GM18867 (cell line): ENCODE data around the gene INAFM2.
A peak's percentile ranks its signal among the peaks of the same experiment; 100 is the strongest.

ENCODE experiments used
- ATAC-seq: cut with Tn5 transposase; IDR thresholded peaks from one replicate; pipeline ENCODE4 v1.9.1; 2021; ENCODE audit warnings: mild to moderate bottlenecking, moderate library complexity; ENCODE audit not compliant: unreplicated experiment

INAFM2 gene

DNA sequence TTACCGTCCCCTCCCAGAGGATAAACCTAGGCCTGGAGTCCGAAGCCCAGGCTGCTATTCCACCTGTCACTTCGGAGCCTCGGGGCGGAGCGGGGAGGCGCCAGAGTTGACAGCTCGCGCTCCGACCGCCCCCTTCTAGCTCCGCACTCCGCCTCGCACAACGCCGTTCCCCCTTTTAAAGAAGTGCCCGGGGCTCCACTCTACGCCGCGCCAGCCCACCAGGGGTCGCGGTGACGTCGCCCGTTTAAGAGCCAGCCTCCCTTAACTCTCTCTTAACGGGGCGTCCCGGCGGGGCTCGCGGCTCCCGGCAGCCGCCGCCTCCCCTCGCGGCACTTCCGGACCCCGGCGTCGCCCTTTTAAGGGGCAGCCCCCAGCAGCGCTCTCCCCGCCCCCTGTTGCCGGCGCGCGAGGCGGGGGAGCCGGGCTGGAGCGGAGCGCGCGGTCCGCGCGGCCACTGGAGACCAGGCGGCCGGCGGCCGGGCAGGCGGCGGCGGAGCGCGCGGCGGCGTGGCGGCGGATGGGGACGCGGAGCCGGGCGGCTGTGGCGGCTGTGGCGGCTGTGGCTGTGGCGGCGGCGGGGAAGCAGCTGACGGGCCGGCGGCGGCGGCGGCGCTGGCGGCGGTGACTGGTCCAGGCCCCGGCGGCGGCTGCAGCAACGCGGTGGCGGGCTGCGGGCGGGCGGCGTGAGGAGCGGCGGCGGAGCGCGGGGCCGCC lies at the start of gene INAFM2:
Gene INAFM2, plus strand, starts transcription at position 454 of the 714 bp plus-strand sequence. CDS start 364 bp downstream, outside the sequence.
- peak; percentile 91 for ATAC-seq

- no peak for ATAC-seq
These were observed 48.9 kb upstream of the INAFM2 start for GRCh38 chr15:40274350-40275274.

DNA sequence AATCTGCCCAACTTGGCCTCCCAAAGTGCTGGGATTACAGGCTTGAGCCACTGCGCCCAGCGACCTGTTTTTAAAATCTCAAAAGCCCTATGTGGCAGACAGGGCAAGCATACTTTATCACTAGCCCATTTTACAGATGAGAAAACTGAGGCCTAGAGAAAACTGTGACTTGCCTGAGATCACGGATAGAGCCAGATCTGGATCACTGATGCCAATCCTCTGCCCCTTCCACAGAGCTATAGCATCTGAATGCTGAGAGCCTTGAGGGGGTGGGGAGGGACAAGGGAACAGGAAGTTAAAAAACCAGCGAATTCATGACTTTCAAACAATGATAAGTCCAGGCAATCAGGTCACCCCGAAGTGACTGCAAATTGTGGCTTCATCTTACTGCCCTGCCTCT lies 48.0 kb upstream of the INAFM2 start:
- no peak for ATAC-seq

DNA sequence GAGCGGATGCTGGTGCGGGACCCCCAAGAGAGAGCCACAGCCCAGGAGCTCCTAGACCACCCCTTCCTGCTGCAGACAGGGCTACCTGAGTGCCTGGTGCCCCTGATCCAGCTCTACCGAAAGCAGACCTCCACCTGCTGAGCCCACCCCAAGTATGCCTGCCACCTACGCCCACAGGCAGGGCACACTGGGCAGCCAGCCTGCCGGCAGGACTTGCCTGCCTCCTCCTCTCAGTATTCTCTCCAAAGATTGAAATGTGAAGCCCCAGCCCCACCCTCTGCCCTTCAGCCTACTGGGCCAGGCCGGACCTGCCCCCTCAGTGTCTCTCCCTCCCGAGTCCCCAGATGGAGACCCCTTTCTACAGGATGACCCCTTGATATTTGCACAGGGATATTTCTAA lies 47.5 kb upstream of the INAFM2 start:
- no peak for ATAC-seq

DNA sequence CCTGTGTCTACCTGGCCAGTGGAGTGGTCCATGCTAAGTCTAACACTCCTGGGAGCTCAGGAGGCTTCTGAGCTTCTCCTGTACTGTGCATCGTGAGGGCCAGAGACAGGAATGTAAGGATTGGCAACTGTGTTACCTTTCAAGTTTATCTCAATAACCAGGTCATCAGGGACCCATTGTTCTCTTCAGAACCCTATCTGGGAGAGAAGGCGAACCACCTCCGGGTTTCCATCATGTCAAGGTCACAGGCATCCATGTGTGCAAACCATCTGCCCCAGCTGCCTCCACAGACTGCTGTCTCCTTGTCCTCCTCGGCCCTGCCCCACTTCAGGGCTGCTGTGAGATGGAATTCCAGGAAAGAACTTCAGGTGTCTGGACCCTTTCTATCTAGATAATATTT lies 46.6 kb upstream of the INAFM2 start:
- ATAC-seq, result no peak

- no peak for ATAC-seq
These were observed 46.0 kb upstream of the INAFM2 start for GRCh38 chr15:40277471-40277870.

DNA sequence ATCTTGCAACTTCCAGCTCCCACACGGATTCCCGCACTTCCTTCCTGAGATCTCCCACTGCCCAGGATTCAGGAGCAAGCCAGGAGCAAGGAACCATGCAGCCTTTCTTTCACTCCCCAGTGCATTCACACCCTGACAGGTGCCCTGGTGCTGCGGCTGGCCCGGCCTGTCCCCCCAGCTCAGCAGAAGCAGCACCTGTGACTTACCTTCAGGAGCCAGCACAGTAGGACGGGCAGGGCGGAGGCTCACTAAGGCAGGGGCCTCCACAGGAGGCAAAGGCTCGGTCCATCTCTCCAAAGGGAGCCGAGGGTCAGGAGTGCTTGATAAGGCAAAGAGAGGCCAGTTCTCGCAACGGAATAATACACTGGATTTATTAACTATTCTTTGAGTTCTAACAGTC lies 45.5 kb upstream of the INAFM2 start:
- ATAC-seq, result no peak

DNA sequence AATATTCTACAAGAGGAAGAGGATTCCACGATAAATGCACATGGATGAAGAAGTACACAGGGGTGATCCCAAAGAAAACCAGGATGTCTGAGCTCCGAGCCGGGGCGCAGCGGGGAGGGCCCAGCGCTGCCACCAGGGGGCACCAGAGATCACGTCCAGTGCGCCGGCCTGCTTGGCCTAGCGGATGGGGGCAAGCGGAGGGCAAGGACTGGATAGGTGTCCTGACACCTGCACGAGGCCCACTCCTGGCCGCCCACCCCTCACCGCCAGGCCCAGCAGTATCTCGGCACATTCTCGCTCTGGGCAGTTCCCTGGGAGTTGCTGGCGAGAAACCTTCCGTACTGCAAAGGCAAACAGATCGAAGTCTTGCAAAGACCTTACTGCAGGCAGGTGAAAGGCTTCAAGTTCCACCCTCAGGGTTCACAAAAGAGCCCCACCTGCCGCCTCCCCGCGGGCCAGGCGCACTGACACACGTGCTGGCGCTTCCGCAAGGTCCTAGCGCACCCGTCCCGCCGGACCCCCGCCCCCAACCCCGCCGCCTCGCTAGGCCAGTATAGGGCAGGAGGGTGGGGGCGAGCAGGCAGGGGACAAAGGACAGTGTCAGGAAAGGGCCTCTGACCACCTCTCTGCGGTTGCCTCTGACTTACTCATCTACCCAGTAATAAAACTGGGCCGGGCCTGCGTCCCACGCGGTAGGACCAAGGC lies 43.9 kb upstream of the INAFM2 start:
- no peak for ATAC-seq

- ATAC-seq, result no peak
These were observed 43.0 kb upstream of the INAFM2 start for GRCh38 chr15:40280260-40281056.

- ATAC-seq, result no peak
These were observed 42.3 kb upstream of the INAFM2 start for GRCh38 chr15:40281057-40281800.

GRCh38 chr15:40281801-40282146 lies 41.7 kb upstream of the INAFM2 start:
- ATAC-seq, result no peak

DNA sequence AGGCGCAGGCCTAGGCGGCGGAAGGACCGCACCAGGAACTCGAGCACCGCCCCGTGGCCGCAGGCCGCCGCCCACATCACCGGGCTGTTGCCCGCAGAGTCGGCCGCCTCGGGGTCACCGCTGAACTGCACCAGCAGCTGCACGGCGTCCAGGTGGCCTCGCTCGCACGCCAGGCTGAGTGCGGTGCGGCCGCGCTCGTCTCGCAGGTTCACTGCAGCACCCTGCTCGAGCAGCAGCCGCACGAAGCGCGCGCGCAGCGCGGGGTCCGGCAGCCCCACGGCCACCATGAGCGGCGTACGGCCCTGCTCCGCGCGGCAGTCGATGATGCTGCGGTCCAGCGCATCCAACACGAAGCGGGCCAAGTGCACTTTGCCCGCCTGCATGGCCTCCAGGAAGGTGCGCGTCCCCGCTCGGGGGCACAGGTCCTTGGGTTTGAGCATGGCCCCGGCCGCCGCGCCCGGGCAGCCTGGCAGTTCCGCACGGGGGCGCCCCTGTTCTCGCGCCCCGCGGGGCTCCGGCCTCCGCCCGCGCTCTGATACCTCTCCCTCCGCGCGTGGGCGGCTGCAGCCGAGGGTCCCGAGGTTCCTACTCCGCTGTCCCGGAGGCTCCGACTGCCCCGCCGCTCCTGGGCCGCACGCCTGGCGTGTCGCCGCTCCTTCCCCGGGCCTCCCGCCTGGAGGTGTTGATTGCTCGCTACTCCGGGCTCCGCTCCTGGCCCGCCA lies 41.2 kb upstream of the INAFM2 start:
- peak; percentile 49 for ATAC-seq

DNA sequence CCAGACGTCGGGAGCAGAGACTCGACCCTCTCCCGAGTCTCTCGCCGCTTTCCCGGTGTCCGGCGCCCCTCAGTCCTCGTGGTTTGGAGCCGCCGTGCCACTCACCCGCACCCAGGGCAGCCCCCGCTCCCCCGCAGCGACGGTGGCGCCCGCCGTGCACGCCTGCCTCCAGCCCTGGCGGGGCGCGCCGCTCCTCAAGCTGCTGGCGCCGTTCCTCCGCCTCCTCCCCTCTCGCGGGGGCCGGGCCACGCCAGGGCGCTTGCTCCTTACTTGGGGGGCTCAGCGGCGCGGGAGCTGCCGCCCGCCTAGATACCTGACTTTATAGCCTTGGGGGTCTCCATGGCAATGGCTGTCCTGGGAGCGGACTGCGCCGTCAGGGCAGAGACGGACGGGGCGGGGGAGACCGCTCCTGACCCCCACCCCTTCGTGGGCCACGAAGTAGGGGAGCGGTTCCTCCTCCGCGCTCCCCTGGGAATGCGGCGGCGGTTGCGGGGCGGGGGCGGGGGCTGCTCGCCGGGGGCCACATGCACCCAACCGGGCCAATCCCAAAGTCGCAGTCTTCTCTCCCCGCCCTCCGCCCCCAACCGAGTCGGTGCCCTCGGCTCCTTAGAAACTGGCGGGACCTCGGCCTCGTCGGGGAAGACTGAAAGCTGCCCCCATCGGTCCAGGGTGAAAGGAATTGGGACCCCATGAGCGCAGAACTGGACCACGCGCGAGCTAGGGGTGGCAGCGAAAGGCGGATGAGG lies 40.5 kb upstream of the INAFM2 start, which contains the start of gene ANKRD63:
Gene ANKRD63, minus strand, starts transcription at position 196 of the 746 bp plus-strand sequence. CDS start 478 bp downstream, outside the sequence.
- ATAC-seq, result peak; percentile 24

DNA sequence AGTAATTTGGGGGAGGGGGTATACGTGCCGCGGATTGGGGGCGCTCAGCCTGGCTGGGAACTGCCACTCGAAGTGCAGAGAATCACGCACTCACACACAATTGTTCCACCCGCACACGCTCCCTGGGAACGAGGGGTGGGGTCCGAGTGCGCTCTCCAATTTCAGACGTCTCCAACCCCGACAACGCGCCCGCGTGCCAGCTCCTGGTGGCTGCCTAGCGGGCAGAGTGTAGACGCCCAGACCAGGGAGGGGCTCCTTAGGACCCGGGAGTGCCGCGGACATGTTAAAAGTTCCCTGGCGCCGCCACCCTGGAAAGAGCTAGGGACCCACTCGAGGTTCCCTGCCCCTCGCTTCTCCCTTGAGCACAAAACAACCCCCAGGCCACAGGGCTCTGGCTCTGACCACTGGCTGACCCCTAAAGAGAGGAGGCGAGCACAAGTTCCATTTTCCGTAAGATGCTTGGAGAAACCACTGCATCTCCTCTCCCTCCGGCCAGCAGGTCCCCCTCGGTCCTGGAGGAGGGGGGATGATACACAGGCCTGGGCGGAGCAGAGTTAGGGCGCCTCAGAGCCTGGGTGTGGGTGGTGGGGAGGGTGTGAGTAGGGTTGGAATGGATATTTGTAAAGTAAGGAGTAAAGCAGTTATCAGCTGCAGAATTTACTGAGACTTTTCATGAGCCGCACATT lies 39.7 kb upstream of the INAFM2 start:
- ATAC-seq, result no peak

GRCh38 chr15:40285151-40285550 lies 38.3 kb upstream of the INAFM2 start:
- ATAC-seq, result no peak

- ATAC-seq, result no peak
These were observed 37.9 kb upstream of the INAFM2 start for GRCh38 chr15:40285554-40286011.

DNA sequence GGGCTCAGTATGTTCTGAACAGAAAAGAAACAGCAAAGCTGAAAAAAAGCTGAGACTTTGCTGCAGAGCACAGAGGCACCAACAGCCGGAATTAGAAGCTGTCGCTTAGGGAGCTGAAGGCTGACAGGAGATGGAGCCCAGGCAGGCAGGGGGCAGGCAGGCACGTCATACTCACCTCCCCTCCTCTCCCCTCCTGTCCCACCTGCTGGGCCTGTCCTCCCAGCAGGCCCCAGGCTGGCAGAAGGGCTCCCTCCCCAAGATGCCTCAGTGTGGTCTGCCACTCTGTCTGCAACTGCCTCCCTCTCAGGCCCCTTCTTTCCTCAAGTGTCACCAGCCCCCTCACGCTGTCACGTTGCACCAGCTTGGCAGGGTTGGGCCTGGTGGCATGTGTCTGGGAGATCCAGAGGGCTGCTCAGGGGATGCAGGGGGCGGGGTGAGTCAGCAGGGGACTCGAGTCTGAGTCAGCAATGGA lies 37.4 kb upstream of the INAFM2 start:
- no peak for ATAC-seq

- ATAC-seq, result no peak
These were observed 36.7 kb upstream of the INAFM2 start for GRCh38 chr15:40286794-40287193.
